ENCODE measurements around the gene SLC25A46.
"Not testable (repeated sequence)": the region's sequence is repeated elsewhere in the genome, so short reads cannot be mapped to it uniquely, and the experiment has no call there.

The SLC25A46 gene

DNA sequence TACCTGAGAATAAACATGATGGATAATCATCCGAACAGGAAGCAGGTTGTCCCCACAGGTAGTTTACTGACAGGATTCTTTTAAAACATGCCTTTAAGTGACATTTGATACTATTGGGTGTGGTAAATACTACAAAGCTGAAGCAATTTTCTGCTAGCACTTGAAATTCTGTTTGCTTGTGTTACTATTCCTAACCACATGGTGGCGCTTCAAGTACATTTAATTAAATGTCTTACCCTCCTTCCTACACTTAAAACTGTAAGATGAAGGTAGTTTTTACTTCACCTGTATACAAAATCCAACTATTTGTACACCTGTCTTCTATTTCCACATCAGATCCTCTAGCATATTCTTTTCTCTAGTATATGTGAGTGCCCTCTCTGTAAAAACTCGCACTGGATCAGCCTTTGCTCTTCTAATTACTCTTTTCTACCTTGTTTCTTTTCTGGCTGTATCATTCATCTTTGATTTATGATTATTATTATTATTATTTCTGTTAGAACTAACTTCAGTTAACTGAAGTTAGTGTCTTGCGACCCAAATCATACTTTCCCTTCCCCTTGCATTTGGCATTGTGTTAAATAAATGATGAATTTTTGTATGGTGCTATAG, 18.4 kb downstream of the SLC25A46 start:
- DNase-seq: peak; percentile 19

DNA sequence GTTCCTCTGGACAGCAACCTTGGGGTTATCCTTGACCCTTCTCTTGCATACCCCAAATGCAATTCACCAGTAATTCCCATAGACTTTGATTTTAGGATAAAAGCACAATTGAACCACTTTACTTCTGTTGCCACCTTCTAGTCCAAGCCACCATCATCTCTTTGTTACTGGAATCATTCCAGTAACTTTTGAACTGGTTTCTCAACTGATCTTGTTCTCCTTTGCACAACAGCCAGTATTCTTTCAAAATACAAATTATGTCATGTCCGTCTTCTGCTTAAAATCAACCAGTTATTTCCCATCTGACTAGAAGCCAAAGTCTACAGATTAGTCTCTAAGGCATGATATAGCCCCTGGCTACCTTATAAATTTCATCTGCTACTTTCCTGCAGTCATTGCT, 21.4 kb downstream of the SLC25A46 start:
- no peak for DNase-seq

DNA sequence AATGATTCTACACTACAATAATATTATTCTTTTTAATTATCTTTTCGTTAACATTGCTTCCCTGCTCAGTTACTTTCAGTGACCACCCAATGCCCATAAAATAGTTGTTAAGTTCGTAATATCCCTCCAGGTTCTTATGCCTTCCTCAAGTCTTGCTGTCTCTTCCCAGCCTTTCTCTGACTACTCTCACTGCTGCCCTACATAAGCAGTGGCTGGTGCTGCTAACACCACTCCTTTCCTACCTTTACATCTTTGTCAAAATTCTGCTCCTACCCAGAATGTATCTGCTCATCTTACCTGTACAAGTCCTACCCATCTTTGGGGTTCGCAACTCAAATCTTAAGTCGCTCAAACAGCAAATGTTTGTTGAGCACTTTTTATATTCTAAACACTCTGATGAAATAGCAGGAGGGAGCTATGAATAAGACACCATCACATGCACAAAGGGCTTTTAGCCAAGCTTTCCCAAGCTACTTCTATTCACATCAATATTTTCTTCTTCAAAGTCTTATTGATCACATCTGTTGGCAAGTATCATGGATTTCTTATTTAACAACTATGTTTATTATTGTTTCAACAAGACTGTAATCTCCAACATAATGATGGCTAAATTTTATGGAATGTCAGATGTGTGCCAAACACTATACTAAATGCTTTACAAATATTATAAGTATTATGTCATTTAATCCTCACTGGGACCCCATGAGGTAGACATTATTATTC, 29.5 kb downstream of the SLC25A46 start:
- no peak for DNase-seq

DNA sequence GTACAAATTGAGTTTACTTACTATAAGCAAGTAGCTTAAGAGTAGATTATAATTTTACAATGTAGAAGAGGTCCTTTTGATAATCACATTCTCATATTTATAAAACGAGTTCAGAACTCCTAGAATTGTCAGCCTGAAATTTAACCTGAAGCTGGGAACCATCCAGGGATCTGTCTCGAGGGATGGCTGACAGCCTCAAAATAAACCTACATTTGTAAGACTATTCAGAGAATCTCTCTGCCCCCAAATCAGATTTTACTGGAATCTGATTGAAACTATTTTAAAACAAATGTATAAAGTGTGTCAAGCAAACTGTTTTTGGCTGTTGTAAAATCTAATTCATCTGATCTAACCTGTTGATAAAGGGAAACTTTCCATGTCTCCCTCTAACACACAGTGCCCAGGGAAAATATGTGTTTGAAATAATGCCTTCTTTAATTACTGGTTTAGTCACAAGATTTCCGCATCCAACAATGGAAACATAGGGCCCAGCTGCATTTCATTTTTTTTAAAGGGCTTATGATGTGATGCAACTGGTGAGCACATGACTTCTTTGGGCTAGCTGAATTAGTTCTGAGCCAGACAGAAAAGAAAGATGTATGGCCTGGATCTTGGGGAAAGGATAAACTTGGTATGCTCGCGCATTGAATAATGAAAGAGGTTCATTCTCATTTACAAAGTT, 30.3 kb downstream of the SLC25A46 start:
- no peak for DNase-seq

DNA sequence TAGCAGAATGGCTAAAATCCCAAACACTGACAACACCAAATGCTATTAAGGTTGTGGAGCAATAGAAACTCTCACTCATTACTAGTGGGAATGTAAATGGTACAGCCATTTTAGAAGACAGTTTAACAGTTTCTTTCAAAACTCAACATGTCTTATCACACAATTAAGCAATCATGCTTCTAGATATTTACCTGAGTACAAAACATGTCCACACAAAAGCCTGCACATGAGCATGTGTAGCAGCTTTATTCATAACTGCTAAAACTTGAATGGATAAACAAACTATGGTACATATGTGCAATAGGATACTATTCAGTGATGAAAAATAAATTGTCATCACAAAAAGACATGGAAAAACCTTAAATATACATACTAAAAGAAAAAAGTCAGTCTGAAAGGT, 31.5 kb downstream of the SLC25A46 start:
- DNase-seq: no peak

DNA sequence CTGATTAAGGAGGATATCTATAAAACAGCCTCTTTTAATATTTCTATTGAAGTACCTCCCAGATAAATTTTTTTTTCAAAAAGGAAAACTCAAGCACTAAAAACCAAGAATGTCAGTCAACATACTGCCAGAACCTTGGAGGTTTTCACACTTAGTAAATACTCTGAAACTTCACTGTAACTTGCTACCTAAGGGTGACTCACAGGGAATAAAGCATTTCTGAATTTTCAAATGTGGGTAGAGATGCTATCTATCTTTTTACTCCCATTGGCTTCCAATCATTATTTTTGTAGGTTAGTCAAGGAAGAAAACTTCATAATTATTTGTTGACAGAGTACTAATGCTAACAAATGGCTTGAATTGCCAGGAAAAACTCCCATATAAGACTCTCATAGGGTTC, 46.1 kb downstream of the SLC25A46 start:
- DNase-seq: no peak

DNA sequence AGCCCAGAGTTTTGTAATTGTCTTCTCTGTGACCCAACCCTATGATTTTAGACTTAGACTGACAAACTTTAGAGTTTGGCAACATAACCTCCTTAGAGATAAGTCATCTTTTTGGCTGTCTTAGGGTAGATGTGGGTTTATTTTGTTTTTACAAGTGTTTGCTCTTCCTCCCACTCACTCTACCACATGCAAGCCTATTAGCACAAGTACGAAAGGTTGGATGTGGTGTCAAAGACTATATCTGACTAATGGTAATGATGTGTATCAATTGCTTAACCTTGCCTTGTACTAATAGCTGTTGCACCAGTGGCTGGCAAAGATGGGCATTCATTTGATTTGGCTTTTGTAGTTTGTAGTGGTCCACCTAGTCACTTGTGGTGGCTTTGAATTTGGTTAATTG, 46.5 kb downstream of the SLC25A46 start:
- DNase-seq: no peak

DNA sequence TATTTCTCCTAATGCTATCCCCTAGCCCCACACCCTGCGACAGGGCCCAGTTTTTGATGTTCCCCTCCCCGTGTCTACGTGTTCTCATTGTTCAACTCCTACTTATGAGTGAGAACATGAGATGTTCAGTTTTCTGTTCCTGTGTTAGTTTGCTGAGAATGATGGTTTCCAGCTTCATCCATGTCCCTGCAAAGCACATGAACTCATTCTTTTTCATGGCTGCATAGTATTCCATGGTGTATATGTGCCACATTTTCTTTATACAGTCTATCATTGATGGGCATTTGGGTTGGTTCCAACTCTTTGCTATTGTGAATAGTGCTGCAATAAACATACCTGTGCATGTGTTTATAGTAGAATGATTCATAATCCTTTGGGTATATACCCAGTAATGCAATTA, 49.2 kb downstream of the SLC25A46 start:
- DNase-seq: not testable (repeated sequence)

DNA sequence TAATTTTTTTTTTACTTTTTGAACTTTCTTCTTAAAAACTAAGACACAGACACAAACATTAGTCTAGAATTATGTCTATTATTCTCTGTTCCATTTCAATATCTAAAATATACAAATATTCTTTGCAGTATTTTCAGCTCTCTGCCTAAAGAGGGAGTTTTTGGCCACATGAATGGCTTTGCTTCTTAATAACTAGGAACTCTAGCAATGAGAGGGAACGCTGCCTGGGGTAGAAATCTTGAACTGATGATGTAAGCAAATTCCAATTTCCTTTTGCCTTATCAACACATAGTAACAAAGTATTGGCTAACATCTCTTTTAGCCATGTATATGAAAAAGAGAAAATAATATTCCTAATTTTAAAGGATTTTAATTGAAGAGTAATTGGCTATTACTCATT, 51.9 kb downstream of the SLC25A46 start:
- no peak for DNase-seq

DNA sequence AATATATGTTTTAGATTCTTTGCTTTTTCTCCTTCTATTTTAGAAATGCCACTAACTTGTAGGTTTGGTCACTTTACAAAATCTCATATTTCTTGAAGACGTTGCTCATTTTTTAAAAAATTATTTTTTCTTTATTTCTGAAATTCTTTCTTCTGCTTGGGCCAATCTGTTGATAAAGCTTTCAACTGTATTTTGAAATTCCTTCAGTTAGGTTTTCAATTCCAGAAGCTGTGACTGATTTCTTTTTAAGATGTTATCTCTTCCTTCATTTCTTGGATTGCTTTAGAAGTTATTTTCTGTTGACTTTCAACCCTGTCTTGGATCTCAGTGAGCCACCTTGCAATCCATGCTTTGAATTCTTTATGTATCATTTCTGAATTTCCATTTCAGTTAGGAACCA, 64.2 kb downstream of the SLC25A46 start:
- no peak for DNase-seq

DNA sequence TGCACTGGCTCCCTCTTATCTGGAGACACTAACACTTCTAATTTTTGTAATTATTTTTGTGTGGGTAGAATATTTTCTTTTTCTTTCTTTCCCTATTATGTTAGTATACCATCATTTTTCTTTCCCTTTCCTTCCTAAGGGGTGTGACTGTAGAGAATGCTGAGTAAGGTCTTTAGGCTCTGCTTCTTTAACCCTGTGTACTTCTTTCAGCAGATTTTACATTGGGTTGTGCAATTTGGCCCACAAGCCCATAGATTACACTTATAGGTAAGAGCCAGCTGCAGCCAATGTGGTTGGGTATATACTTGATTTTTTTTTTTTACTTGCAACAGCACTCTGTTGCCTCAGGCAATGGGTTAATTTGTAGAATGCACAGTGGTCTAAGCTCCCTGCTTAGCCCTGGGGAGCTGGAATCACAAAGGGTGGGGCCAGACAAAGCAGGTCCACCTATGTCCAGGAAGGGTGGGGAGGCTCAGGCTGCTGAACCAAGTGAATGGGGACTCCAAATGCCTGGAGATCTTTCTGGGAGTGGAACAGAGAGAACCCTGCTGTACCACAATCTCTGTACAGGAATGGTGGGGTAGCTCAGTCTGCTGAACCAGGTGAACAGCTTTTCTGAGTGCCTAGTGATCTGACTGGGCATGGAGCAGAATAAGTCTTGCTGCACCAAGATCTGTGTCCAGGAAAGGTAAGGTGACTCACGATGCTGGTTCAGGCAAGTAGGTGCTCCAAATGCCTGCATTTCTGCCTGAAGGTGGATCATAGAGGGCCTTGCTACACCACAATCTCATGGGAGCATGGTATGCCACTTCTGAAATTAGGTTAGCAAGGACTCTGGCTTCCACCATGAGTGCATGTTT, 64.9 kb downstream of the SLC25A46 start:
- no peak for DNase-seq

DNA sequence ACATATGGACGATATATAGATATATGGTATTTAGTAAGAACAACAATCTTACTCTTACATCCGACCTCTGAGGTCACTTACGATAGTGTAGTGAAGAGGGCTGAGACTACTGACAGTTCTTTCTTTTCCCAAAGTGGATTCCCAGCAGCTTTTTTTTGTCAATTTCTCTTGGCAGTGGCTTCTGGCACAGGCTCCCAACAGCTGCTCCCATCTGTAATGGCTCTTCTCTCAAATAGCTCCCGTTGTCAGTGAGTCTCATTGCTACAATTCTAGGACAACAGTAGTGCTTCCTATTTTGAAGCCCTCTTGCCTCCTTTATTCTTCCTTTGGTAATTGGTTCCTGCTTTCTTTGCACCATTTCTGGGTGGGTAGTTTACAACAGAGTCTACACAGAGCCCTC, 68.4 kb downstream of the SLC25A46 start:
- no peak for DNase-seq

DNA sequence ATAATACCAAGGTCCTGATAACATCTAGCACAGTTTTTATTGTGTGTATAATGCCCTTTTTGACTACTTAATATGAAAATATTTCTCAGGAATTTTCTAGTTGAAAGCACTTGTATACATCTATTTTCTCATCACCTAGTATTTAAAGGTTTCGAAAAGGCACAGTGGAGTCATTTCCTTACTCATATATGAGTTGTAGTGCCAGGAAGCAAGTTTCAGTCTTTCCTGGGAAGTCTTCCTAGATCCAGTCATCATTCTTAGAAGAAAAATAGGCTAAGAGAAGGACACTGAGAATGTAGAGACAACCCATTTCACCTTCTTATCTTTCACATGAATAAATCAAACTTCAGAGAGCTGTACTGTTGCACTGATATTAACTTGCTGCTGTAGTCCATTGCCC, 70.2 kb downstream of the SLC25A46 start:
- no peak for DNase-seq
